Muscle layer of duodenum (tissue), 2 donors: ENCODE data around the gene IGSF1.
A peak's percentile ranks its signal among the peaks of the same experiment; 100 is the strongest.

Experiments used
- H3K27ac ChIP-seq: one replicate; pipeline ENCODE4 v1.7.0; 2013; ENCODE audit warnings: mild to moderate bottlenecking, low read length
- H3K27me3 ChIP-seq: one replicate; pipeline ENCODE4 v1.7.0; 2013; ENCODE audit warnings: low read depth, mild to moderate bottlenecking, control low read depth, low read length
- H3K36me3 ChIP-seq, 2 donors: one replicate each; pipeline ENCODE4 v1.7.0; 2013; ENCODE audit warnings: low read length in 2 of 2, control low read depth in 1 of 2, mild to moderate bottlenecking in 1 of 2; ENCODE audit not compliant: insufficient read depth in 2 of 2, control insufficient read depth in 1 of 2
- H3K4me1 ChIP-seq, 2 donors: one replicate each; pipeline ENCODE4 v1.7.0; 2013; ENCODE audit warnings: low read length in 2 of 2, mild to moderate bottlenecking in 2 of 2, control low read depth in 1 of 2, moderate library complexity in 1 of 2; ENCODE audit not compliant: insufficient read depth in 2 of 2, control insufficient read depth in 1 of 2
- H3K4me3 ChIP-seq, 2 donors: one replicate each; pipeline ENCODE4 v1.7.0; 2013; ENCODE audit warnings: low read length in 2 of 2, low read depth in 1 of 2, mild to moderate bottlenecking in 1 of 2
- H3K9me3 ChIP-seq, 2 donors: one replicate each; pipeline ENCODE4 v1.7.0; 2013; ENCODE audit warnings: low read length in 2 of 2, control low read depth in 1 of 2, mild to moderate bottlenecking in 1 of 2; ENCODE audit not compliant: control insufficient read depth in 1 of 2
- donor health status: healthy.

IGSF1 gene, protein sequence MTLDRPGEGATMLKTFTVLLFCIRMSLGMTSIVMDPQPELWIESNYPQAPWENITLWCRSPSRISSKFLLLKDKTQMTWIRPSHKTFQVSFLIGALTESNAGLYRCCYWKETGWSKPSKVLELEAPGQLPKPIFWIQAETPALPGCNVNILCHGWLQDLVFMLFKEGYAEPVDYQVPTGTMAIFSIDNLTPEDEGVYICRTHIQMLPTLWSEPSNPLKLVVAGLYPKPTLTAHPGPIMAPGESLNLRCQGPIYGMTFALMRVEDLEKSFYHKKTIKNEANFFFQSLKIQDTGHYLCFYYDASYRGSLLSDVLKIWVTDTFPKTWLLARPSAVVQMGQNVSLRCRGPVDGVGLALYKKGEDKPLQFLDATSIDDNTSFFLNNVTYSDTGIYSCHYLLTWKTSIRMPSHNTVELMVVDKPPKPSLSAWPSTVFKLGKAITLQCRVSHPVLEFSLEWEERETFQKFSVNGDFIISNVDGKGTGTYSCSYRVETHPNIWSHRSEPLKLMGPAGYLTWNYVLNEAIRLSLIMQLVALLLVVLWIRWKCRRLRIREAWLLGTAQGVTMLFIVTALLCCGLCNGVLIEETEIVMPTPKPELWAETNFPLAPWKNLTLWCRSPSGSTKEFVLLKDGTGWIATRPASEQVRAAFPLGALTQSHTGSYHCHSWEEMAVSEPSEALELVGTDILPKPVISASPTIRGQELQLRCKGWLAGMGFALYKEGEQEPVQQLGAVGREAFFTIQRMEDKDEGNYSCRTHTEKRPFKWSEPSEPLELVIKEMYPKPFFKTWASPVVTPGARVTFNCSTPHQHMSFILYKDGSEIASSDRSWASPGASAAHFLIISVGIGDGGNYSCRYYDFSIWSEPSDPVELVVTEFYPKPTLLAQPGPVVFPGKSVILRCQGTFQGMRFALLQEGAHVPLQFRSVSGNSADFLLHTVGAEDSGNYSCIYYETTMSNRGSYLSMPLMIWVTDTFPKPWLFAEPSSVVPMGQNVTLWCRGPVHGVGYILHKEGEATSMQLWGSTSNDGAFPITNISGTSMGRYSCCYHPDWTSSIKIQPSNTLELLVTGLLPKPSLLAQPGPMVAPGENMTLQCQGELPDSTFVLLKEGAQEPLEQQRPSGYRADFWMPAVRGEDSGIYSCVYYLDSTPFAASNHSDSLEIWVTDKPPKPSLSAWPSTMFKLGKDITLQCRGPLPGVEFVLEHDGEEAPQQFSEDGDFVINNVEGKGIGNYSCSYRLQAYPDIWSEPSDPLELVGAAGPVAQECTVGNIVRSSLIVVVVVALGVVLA (N-terminal part only)

GRCh38 chrX:131288738-131289511 is at the start of gene IGSF1:
Gene IGSF1 (minus strand): TSS chrX:131289306. CDS start chrX:131286674, 2,632 bp downstream.
- Histone ChIP-seq H3K4me3 (peak within 1 kb of the TSS; percentile 52 to 55), H3K9me3 (no peaks in the 10 kb centered on the region), H3K27me3 (no peaks in the 10 kb centered on the region), H3K27ac (no peak within 1 kb of the TSS), H3K4me1 (peaks cover 0 to 5% of the 10 kb centered on the region in 2 donors), H3K36me3 (no peaks in the 10 kb centered on the region)

- H3K9me3 ChIP-seq = no peaks in the 10 kb centered on the region
- H3K36me3 ChIP-seq = no peaks in the 10 kb centered on the region
- no peak overlapping the region for H3K27ac ChIP-seq
- H3K4me3 ChIP-seq = no peak overlapping the region
- no peaks in the 10 kb centered on the region for H3K4me1 ChIP-seq
- H3K27me3 ChIP-seq = no peaks in the 10 kb centered on the region
These were observed 43.2 kb upstream of the IGSF1 start for GRCh38 chrX:131332331-131332730.

GRCh38 chrX:131331152-131331551 is 42.0 kb upstream of the IGSF1 start:
- H3K27ac ChIP-seq = no peak overlapping the region

DNA sequence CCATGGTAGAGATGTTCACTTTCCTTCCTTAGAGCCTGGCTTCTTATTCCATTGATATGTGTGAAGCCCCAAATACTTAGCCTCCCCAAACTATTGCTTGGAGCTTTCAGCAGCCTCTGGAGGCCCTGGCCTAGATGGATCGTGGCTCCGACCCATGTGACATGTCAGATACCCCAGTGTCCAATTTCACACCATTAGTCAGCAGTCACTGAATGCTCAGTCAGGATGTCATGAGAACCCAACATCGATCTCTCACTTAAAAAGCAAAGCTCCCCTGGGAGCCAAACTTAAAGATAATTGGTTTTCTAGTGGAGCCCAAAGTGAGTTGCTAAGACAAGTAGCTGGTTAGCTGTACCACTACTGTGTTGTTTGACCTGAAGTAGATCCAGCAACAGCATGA is 41.6 kb upstream of the IGSF1 start:
- Histone ChIP-seq H3K36me3 (no peaks in the 10 kb centered on the region), H3K4me1 (no peaks in the 10 kb centered on the region), H3K9me3 (no peaks in the 10 kb centered on the region), H3K27ac (no peak overlapping the region), H3K4me3 (no peak overlapping the region), H3K27me3 (no peaks in the 10 kb centered on the region)

More at GRCh38 chrX:131331152-131331551, 42.0 kb upstream of the IGSF1 start:
- no peak overlapping the region for H3K4me3 ChIP-seq
- H3K27me3 ChIP-seq = no peaks in the 10 kb centered on the region
- H3K4me1 ChIP-seq = no peaks in the 10 kb centered on the region
- no peaks in the 10 kb centered on the region for H3K36me3 ChIP-seq
- no peaks in the 10 kb centered on the region for H3K9me3 ChIP-seq

DNA sequence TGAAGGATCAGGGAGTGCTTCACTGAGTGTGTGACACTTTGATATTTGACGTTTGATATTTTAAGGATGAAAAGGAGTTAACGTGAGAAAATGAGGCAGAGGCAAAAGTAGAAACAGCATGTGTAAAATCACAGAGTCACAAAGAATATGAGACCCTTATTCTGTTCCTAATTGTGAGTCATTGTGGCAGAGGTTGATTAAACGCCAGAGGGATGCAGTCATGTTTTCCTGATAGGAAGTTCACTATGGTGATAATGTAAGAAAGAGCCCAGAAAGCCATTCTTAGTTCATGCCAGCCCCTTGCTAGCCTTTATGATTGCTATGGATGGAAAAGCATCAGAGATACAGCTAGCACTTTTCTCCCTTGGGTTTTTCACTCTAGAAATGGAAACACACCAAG is 33.5 kb upstream of the IGSF1 start:
- H3K4me1 ChIP-seq = no peaks in the 10 kb centered on the region

DNA sequence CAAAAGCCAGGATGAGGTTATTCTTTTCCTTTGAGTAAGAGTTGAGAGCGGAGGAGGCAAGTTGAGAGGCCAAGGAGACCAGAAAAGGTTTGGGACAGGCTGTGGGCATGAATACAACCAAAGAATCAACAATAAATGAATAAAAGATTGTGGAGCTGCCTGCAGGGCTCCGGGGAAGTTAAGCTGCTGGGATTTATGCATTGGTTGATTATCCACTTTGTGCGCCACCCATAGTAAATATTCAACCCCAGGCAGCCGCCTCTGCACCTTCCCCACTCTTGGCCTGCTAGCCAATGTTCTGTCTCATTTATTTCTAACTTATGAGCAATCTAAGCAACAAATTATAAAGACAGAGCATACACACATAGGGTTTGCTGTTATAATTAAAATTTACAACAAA is 28.2 kb upstream of the IGSF1 start:
- Histone ChIP-seq H3K4me3 (no peak overlapping the region), H3K36me3 (no peaks in the 10 kb centered on the region), H3K9me3 (no peaks in the 10 kb centered on the region), H3K27ac (no peak overlapping the region), H3K4me1 (no peaks in the 10 kb centered on the region), H3K27me3 (no peaks in the 10 kb centered on the region)

More for the DNA sequence above, 33.5 kb upstream of the IGSF1 start:
- no peaks in the 10 kb centered on the region for H3K36me3 ChIP-seq
- H3K27ac ChIP-seq = no peak overlapping the region
- no peak overlapping the region for H3K4me3 ChIP-seq
- no peaks in the 10 kb centered on the region for H3K9me3 ChIP-seq
- H3K27me3 ChIP-seq = no peaks in the 10 kb centered on the region

GRCh38 chrX:131316260-131316659 is 27.2 kb upstream of the IGSF1 start:
- Histone ChIP-seq H3K4me1 (no peaks in the 10 kb centered on the region), H3K27me3 (no peaks in the 10 kb centered on the region), H3K36me3 (no peaks in the 10 kb centered on the region), H3K4me3 (no peak overlapping the region), H3K9me3 (no peaks in the 10 kb centered on the region), H3K27ac (no peak overlapping the region)

DNA sequence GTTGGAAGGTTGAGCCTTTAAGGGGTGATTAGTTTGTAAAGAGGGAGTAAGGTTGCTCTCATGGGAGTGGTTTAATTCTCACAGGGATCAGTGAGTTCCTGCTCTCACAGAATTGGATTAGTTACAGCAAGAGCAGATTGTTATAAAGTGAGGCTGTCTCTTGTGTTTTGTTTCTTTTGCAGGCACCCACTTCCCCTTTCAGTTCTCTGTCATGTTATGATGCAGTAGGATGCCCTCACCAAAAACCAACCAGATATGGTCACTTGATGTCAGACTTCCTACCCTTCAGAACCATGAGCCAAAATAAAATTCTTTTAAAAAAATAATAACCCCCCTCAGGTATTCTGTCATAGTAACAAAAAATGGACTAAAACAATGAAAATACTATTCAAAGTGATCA is 19.9 kb upstream of the IGSF1 start:
- Histone ChIP-seq H3K4me1 (no peaks in the 10 kb centered on the region), H3K36me3 (no peaks in the 10 kb centered on the region), H3K27ac (no peak overlapping the region), H3K9me3 (no peaks in the 10 kb centered on the region), H3K27me3 (no peaks in the 10 kb centered on the region), H3K4me3 (no peak overlapping the region)

- no peaks in the 10 kb centered on the region for H3K36me3 ChIP-seq
- no peaks in the 10 kb centered on the region for H3K27me3 ChIP-seq
- no peak overlapping the region for H3K4me3 ChIP-seq
- no peaks in the 10 kb centered on the region for H3K4me1 ChIP-seq
- no peak overlapping the region for H3K27ac ChIP-seq
- no peaks in the 10 kb centered on the region for H3K9me3 ChIP-seq
These were observed 17.5 kb upstream of the IGSF1 start for GRCh38 chrX:131306601-131307000.

- H3K9me3 ChIP-seq = no peaks in the 10 kb centered on the region
- no peaks in the 10 kb centered on the region for H3K36me3 ChIP-seq
- H3K27me3 ChIP-seq = no peaks in the 10 kb centered on the region
- no peaks in the 10 kb centered on the region for H3K4me1 ChIP-seq
- no peak overlapping the region for H3K4me3 ChIP-seq
- H3K27ac ChIP-seq = no peak overlapping the region
These were observed 16.8 kb upstream of the IGSF1 start for GRCh38 chrX:131305926-131306325.
